Osteoblast (primary cell): Measurements from ENCODE around the gene GPR82. TPM values are rescaled to one million over a fixed set of nuclear protein-coding genes. Genes with fewer than 3 reads are reported as not detected.

Experiments
- DNase-seq: peaks from one replicate; pipeline ENCODE4 v3.0.0; 2011; ENCODE audit warnings: low spot score, mixed read lengths; ENCODE audit not compliant: insufficient read length; ENCODE audit errors: missing footprints
- H2AFZ ChIP-seq: 2 replicates; pipeline ENCODE4 v1.6.0; 2011; ENCODE audit warnings: mild to moderate bottlenecking, low read length
- H3K27ac ChIP-seq: 2 replicates; pipeline ENCODE4 v1.5.1; 2011; ENCODE audit warnings: mild to moderate bottlenecking, low read depth, low read length, moderate library complexity
- H3K27me3 ChIP-seq: 2 replicates; pipeline ENCODE4 v1.6.0; 2012; ENCODE audit warnings: mild to moderate bottlenecking, control low read depth, inconsistent platforms, low read length, moderate library complexity; ENCODE audit not compliant: insufficient read depth
- H3K36me3 ChIP-seq: 2 replicates; pipeline ENCODE4 v1.5.1; 2011; ENCODE audit warnings: mild to moderate bottlenecking, low read length, control low read depth, moderate library complexity; ENCODE audit not compliant: insufficient read depth
- H3K4me1 ChIP-seq: 2 replicates; pipeline ENCODE4 v1.5.1; 2011; ENCODE audit warnings: mild to moderate bottlenecking, low read length, control low read depth, moderate library complexity; ENCODE audit not compliant: insufficient read depth
- H3K4me2 ChIP-seq: 2 replicates; pipeline ENCODE4 v1.6.0; 2011; ENCODE audit warnings: mild to moderate bottlenecking, low read length; ENCODE audit not compliant: insufficient read depth
- H3K4me3 ChIP-seq: fragments of 200-600 bp; sonication (generic); 3 replicates; pipeline ENCODE4 v1.5.1; 2012; ENCODE audit warnings: mild to moderate bottlenecking, low read length, inconsistent platforms; ENCODE audit not compliant: insufficient read depth
- H3K79me2 ChIP-seq: 2 replicates; pipeline ENCODE4 v1.6.0; 2012; ENCODE audit warnings: mild to moderate bottlenecking, low read length, control low read depth, inconsistent platforms; ENCODE audit not compliant: insufficient read depth
- H3K9me3 ChIP-seq: 2 replicates; pipeline ENCODE4 v1.5.1; 2011; ENCODE audit warnings: low read depth, low read length, control low read depth
- H4K20me1 ChIP-seq: 2 replicates; pipeline ENCODE4 v1.6.0; 2012; ENCODE audit warnings: mild to moderate bottlenecking, low read length, control low read depth; ENCODE audit not compliant: insufficient read depth
- total RNA-seq: library from RNA; depleted of rRNA; stranded (reverse); fragments of >200 nt; gene quantifications from 2 replicates; pipeline ENCODE4 v1.2.3, GENCODE V29; 2012
- TF ChIP-seq, protein P1 (sequence below): IDR thresholded peaks from 2 replicates; pipeline ENCODE4 v1.5.1; 2011; ENCODE audit warnings: mild to moderate bottlenecking, low read depth, low read length, moderate library complexity; ENCODE audit errors: extremely low read depth

GPR82 gene
- total RNA-seq, 1 donor = not detected

- peaks cover 3% of the 10 kb centered on the region for H3K27me3 ChIP-seq
- no peak for DNase-seq
- TF ChIP-seq, protein P1, sequence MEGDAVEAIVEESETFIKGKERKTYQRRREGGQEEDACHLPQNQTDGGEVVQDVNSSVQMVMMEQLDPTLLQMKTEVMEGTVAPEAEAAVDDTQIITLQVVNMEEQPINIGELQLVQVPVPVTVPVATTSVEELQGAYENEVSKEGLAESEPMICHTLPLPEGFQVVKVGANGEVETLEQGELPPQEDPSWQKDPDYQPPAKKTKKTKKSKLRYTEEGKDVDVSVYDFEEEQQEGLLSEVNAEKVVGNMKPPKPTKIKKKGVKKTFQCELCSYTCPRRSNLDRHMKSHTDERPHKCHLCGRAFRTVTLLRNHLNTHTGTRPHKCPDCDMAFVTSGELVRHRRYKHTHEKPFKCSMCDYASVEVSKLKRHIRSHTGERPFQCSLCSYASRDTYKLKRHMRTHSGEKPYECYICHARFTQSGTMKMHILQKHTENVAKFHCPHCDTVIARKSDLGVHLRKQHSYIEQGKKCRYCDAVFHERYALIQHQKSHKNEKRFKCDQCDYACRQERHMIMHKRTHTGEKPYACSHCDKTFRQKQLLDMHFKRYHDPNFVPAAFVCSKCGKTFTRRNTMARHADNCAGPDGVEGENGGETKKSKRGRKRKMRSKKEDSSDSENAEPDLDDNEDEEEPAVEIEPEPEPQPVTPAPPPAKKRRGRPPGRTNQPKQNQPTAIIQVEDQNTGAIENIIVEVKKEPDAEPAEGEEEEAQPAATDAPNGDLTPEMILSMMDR = no peak
Observed at GRCh38 chrX:41739871-41740270, 15.9 kb downstream of the GPR82 start.

DNA sequence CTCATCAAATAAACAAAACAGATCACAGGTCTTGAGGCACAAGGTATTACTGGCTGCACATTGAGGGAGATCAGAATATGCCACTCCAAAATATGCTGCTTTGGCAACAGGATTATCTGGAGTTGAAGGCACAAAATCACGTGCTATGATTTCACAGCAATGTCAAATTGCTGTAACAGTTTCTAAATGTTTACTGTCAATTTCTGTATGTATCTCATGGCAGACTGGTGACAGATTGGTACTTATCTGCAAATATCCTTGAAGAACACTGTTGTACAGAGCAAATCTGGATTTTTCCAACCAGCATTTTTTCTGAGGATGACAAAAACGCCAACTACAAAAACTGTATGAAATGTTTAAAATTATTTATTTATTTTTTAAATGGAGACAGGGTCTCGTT is 26.7 kb downstream of the GPR82 start:
- no peak overlapping the region for H3K27ac ChIP-seq
- H3K4me2 ChIP-seq = no peak overlapping the region
- H4K20me1 ChIP-seq = no peaks in the 10 kb centered on the region
- no peaks in the 10 kb centered on the region for H3K4me1 ChIP-seq
- H2AFZ ChIP-seq = no peak overlapping the region
- TF ChIP-seq, protein P1 = no peak
- no peaks in the 10 kb centered on the region for H3K36me3 ChIP-seq
- no peak for DNase-seq
- no peak overlapping the region for H3K4me3 ChIP-seq
- H3K79me2 ChIP-seq = no peaks in the 10 kb centered on the region
- H3K27me3 ChIP-seq = no peaks in the 10 kb centered on the region
- H3K9me3 ChIP-seq = no peaks in the 10 kb centered on the region

More at GRCh38 chrX:41739871-41740270, 15.9 kb downstream of the GPR82 start:
- no peak overlapping the region for H3K4me2 ChIP-seq
- no peaks in the 10 kb centered on the region for H3K79me2 ChIP-seq
- no peak overlapping the region for H2AFZ ChIP-seq
- no peaks in the 10 kb centered on the region for H4K20me1 ChIP-seq
- no peaks in the 10 kb centered on the region for H3K4me1 ChIP-seq
- no peak overlapping the region for H3K4me3 ChIP-seq
- H3K9me3 ChIP-seq = no peaks in the 10 kb centered on the region
- H3K36me3 ChIP-seq = no peaks in the 10 kb centered on the region
- no peak overlapping the region for H3K27ac ChIP-seq

DNA sequence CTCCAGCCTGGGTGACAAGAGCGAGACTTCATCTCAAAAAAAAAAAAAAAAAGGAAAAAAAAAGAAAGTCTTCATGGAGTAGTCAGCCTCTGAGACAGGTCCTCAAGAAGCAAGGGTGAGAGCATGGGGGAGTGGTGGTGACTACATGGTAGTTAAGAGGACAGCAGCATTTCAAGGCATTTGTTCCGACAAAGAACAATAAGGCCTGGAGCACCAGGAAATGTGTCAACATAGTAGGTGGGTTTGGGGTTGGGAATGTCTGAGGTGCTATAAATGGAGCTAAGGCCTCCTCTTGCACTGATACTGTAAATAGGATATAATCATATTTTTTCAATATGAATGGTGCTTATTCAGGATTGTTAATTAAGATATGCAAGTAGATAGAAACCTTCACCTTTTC is 34.4 kb downstream of the GPR82 start:
- no peaks in the 10 kb centered on the region for H3K79me2 ChIP-seq
- no peaks in the 10 kb centered on the region for H4K20me1 ChIP-seq
- H3K4me1 ChIP-seq = no peaks in the 10 kb centered on the region
- H3K36me3 ChIP-seq = no peaks in the 10 kb centered on the region
- no peaks in the 10 kb centered on the region for H3K27me3 ChIP-seq
- H3K9me3 ChIP-seq = no peaks in the 10 kb centered on the region
- DNase-seq = no peak
- no peak overlapping the region for H2AFZ ChIP-seq
- no peak overlapping the region for H3K27ac ChIP-seq
- TF ChIP-seq, protein P1 = no peak
- H3K4me2 ChIP-seq = no peak overlapping the region
- no peak overlapping the region for H3K4me3 ChIP-seq

DNA sequence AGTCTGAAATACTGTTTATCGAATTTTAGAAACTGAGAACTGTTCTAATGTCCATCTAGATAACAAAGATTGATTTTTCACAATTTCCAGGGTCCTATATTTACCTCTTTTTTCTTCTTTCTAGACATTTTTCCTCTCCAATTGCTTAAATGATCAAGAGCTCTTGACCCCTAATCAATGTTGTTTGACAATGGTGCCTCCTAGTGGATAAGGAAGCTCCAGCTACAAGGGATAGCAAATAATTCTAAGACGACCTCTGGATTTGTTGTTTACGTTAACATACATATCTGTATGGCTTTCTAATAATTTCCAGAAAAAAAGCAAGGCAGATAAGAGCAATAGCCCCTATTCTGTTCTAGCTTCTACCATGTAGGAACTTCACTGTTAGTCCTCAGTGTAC is 35.8 kb downstream of the GPR82 start:
- Histone ChIP-seq H3K4me2 (no peak overlapping the region), H3K27me3 (no peaks in the 10 kb centered on the region), H2AFZ (no peak overlapping the region), H3K36me3 (no peaks in the 10 kb centered on the region), H3K79me2 (no peaks in the 10 kb centered on the region), H3K9me3 (no peaks in the 10 kb centered on the region), H3K4me1 (no peaks in the 10 kb centered on the region), H3K4me3 (no peak overlapping the region), H3K27ac (no peak overlapping the region), H4K20me1 (no peaks in the 10 kb centered on the region)
- TF ChIP-seq, protein P1 = peak; percentile 67
- no peak for DNase-seq
